ENCODE results near the gene SMAD2.

DNA sequence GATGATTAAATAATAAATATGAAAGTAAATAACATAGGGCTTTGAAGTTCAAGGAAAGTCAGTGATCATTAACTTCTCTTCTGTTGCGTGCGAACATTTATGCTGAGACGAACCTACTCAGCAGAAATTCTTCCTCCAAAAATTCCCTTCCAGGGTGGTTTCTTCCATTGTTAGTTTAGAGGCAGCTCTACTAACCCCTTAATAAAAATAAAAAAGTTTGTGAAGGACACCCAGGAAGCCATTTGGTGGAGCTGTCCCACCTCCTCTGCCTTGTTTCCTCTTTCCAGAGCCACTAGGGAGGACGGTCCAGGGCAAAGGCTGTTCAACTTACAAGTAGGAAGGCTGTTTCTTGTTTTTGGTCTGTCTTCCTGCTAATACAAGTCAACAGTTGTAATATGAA, 2.1 kb upstream of the SMAD2 start:
- TF ChIP-seq POLR2A (IDR thresholded peaks at IDR 0.05; ENCODE audit: low read depth, low read length) (no peak), TAF1 (IDR thresholded peaks at IDR 0.05; ENCODE audit: borderline replicate concordance, low read depth, low read length) (no peak), POLR2AphosphoS5 (IDR thresholded peaks at IDR 0.05; ENCODE audit: low read depth, low read length) (no peak)
